ENCODE results near the gene CYTH1.
"Not testable (repeated sequence)": the region's sequence is repeated elsewhere in the genome, so short reads cannot be mapped to it uniquely, and the experiment has no call there.

The CYTH1 gene

GRCh38 chr17:78788451-78788850, 6.4 kb upstream of the CYTH1 start:
- DNase-seq (ENCODE audit: low read depth, low spot score) = no peak

- DNase-seq (ENCODE audit: low read depth, low spot score) = no peak
Measured at GRCh38 chr17:78787444-78787843, 5.4 kb upstream of the CYTH1 start.

- no peak for DNase-seq (ENCODE audit: low read depth, low spot score)
Measured at GRCh38 chr17:78785663-78786057, 3.6 kb upstream of the CYTH1 start.

GRCh38 chr17:78785011-78785662, 3.1 kb upstream of the CYTH1 start:
- no peak for DNase-seq (ENCODE audit: low read depth, low spot score)

- no peak for DNase-seq (ENCODE audit: low read depth, low spot score)
Measured at GRCh38 chr17:78784352-78784751, 2.3 kb upstream of the CYTH1 start.

- no peak for DNase-seq (ENCODE audit: low read depth, low spot score)
Measured at GRCh38 chr17:78783711-78784324, 1.7 kb upstream of the CYTH1 start.

- DNase-seq (ENCODE audit: low read depth, low spot score) = no peak
Measured at GRCh38 chr17:78781104-78781892, 775 bp downstream of the CYTH1 start.

- no peak for DNase-seq (ENCODE audit: low read depth, low spot score)
Measured at GRCh38 chr17:78780335-78780734, 1.7 kb downstream of the CYTH1 start.

GRCh38 chr17:78779850-78780249, 2.2 kb downstream of the CYTH1 start:
- peak; percentile 51 for DNase-seq (ENCODE audit: low read depth, low spot score)

GRCh38 chr17:78779286-78779651, 2.8 kb downstream of the CYTH1 start:
- not testable (repeated sequence) for DNase-seq (ENCODE audit: low read depth, low spot score)

- no peak for DNase-seq (ENCODE audit: low read depth, low spot score)
Measured at GRCh38 chr17:78777881-78778280, 4.2 kb downstream of the CYTH1 start.

- DNase-seq (ENCODE audit: low read depth, low spot score) = no peak
Measured at GRCh38 chr17:78774956-78775571, 7.0 kb downstream of the CYTH1 start.

GRCh38 chr17:78774453-78774852, 7.6 kb downstream of the CYTH1 start:
- no peak for DNase-seq (ENCODE audit: low read depth, low spot score)

- DNase-seq (ENCODE audit: low read depth, low spot score) = no peak
Measured at GRCh38 chr17:78771758-78772382, 10.2 kb downstream of the CYTH1 start.

GRCh38 chr17:78769196-78769773, 12.8 kb downstream of the CYTH1 start:
- DNase-seq (ENCODE audit: low read depth, low spot score) = no peak

GRCh38 chr17:78767806-78768205, 14.3 kb downstream of the CYTH1 start:
- DNase-seq (ENCODE audit: low read depth, low spot score) = no peak

GRCh38 chr17:78766743-78767294, 15.3 kb downstream of the CYTH1 start:
- no peak for DNase-seq (ENCODE audit: low read depth, low spot score)

- DNase-seq (ENCODE audit: low read depth, low spot score) = no peak
Measured at GRCh38 chr17:78766225-78766624, 15.8 kb downstream of the CYTH1 start.

- no peak for DNase-seq (ENCODE audit: low read depth, low spot score)
Measured at GRCh38 chr17:78765821-78766220, 16.3 kb downstream of the CYTH1 start.

GRCh38 chr17:78764871-78765270, 17.2 kb downstream of the CYTH1 start:
- DNase-seq (ENCODE audit: low read depth, low spot score) = no peak

GRCh38 chr17:78763561-78763960, 18.5 kb downstream of the CYTH1 start:
- no peak for DNase-seq (ENCODE audit: low read depth, low spot score)
